ENCODE measurements around the gene RPS27.
"Not testable (repeated sequence)": the region's sequence is repeated elsewhere in the genome, so short reads cannot be mapped to it uniquely, and the experiment has no call there.

Gene RPS27

DNA sequence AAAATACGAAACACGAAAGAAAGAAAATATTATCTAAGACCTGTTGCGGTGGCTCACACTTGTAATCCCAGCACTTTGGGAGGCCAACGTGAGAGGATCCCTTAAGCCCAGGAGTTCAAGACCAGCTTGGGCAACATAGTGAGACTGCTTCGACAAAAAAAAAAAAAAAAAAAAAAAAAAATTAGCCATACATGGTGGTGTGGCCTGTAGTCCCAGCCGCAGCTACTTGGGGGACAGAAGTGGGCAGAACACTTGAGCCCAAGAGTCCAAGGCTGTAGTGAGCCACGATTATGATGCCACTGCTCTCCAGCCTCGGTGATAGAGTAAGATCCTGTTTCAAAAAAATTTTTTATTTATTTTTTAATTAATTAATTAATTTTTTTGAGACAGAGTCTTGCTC is 2.9 kb upstream of the RPS27 start:
- Mint-ChIP-seq H3K9me3 (peaks cover 3% of the 10 kb centered on the region), H3K4me1 (ENCODE audit: low read depth) (peaks cover 41% of the 10 kb centered on the region), H3K27me3 (ENCODE audit: low read depth) (peaks cover 4% of the 10 kb centered on the region), H3K4me3 (no peak overlapping the region), H3K27ac (peak overlapping the region; percentile 80), H3K36me3 (ENCODE audit: low read depth) (peaks cover 20% of the 10 kb centered on the region)

DNA sequence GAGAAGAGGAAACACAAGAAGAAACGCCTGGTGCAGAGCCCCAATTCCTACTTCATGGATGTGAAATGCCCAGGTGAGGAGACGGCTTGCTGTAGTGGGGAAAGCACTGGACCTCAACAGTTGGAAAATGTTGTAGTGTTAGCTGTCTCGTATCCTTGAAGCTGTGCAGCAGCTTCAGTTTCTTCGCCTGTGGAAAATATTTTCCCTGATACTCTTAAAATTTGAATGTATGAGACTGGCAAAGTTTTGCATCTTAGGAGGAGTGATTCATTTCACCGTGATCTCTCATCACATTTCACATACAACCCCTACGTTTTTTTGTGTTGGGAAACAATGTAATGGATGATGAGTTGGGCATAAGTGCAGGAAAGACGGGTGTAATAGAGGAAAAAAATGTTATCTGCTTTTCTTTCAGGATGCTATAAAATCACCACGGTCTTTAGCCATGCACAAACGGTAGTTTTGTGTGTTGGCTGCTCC is 629 bp downstream of the RPS27 start:
- H3K27ac Mint-ChIP-seq, result peak overlapping the region; percentile 97
- H3K9me3 Mint-ChIP-seq, result peaks cover 3% of the 10 kb centered on the region
- H3K4me3 Mint-ChIP-seq, result peak overlapping the region; percentile 91
- no peaks in the 10 kb centered on the region for H3K27me3 Mint-ChIP-seq (ENCODE audit: low read depth)
- H3K36me3 Mint-ChIP-seq (ENCODE audit: low read depth), result peaks cover 35% of the 10 kb centered on the region
- peaks cover 36% of the 10 kb centered on the region for H3K4me1 Mint-ChIP-seq (ENCODE audit: low read depth)

DNA sequence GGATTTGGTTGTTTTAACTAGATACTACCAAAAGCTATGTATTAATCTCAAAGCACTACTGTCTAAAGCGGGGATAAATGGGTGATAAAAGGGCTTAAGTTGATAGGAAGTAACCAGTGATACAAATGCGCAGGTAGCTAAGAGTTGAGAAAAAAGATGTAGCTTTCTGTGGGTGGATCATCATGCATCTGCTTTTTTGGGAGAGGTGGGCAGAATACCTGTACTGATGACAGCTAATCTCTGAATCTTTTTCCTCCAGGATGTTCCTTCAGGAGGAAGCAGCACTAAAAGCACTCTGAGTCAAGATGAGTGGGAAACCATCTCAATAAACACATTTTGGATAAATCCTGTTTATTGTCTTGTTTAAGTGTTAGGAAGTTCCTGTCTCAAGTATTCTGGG is 1.2 kb downstream of the RPS27 start:
- Mint-ChIP-seq H3K27ac (peak overlapping the region; percentile 97), H3K9me3 (peaks cover 3% of the 10 kb centered on the region), H3K4me1 (ENCODE audit: low read depth) (peaks cover 31% of the 10 kb centered on the region), H3K36me3 (ENCODE audit: low read depth) (peaks cover 35% of the 10 kb centered on the region), H3K27me3 (ENCODE audit: low read depth) (no peaks in the 10 kb centered on the region), H3K4me3 (peak overlapping the region; percentile 91)

DNA sequence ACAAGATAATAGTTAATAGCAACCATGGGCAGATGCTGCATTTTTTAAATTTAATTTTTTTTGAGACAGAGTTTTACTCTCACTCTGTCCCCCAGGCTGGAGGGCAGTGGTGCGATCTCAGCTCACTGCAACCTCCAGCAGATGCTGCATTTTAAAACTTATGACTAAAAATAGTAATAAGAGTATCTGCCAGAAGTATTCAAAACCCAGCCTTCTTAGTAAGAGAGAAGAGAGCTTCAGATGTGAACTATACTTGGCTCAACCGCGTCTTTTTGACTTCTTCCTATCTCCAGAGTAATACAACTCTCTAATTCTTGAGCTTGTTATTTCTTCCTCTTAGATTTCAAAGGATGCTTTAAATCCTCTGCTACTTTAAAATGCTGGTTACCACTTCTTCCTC is 4.6 kb downstream of the RPS27 start:
- no peaks in the 10 kb centered on the region for H3K27me3 Mint-ChIP-seq (ENCODE audit: low read depth)
- peaks cover 3% of the 10 kb centered on the region for H3K9me3 Mint-ChIP-seq
- no peak overlapping the region for H3K4me3 Mint-ChIP-seq
- peaks cover 35% of the 10 kb centered on the region for H3K36me3 Mint-ChIP-seq (ENCODE audit: low read depth)
- H3K27ac Mint-ChIP-seq, result no peak overlapping the region
- H3K4me1 Mint-ChIP-seq (ENCODE audit: low read depth), result peaks cover 24% of the 10 kb centered on the region

DNA sequence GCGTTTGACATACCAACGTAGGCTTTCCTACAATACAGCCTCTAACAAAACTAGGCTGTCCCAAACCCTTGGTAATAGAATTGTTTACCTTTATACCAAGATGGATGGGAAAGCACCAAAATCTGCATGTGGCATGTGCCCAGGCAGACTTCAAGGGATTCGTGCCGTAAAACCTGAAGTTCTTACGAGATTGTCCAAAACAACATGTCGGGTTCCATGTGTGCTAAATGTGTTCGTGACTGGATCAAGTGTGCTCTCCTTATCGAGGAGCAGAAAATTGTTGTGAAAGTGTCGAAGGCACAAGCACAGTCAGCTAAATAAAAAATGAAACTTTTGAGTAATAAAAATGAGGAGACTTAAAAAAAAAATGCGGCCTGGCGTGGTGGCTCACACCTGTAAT is 5.1 kb downstream of the RPS27 start:
- Mint-ChIP-seq H3K4me1 (ENCODE audit: low read depth) (peaks cover 21% of the 10 kb centered on the region), H3K27ac (no peak overlapping the region), H3K27me3 (ENCODE audit: low read depth) (no peaks in the 10 kb centered on the region), H3K4me3 (no peak overlapping the region), H3K36me3 (ENCODE audit: low read depth) (peaks cover 32% of the 10 kb centered on the region), H3K9me3 (no peaks in the 10 kb centered on the region)

DNA sequence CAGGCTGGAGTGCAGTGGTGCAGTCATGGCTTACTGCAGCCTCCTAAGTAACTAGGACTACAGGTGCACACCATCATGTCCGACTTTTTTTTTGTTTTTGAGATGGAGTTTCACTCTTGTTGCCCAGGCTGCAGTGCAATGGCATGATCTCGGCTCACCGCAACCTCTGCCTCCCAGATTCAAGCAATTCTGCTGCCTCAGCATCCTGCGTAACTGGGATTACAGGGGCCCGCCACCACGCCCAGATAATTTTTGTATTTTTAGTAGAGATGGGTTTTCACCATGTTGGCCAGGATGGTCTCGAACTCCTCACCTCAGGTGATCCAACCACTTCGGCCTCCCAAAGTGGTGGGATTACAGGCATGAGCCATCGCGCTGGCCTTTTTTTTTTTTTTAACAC is 6.3 kb downstream of the RPS27 start:
- Mint-ChIP-seq H3K4me1 (ENCODE audit: low read depth) (peaks cover 14% of the 10 kb centered on the region), H3K36me3 (ENCODE audit: low read depth) (peaks cover 24% of the 10 kb centered on the region)
- H3K4me3 Mint-ChIP-seq; H3K27ac Mint-ChIP-seq; H3K27me3 Mint-ChIP-seq (ENCODE audit: low read depth); H3K9me3 Mint-ChIP-seq: not testable (repeated sequence)

DNA sequence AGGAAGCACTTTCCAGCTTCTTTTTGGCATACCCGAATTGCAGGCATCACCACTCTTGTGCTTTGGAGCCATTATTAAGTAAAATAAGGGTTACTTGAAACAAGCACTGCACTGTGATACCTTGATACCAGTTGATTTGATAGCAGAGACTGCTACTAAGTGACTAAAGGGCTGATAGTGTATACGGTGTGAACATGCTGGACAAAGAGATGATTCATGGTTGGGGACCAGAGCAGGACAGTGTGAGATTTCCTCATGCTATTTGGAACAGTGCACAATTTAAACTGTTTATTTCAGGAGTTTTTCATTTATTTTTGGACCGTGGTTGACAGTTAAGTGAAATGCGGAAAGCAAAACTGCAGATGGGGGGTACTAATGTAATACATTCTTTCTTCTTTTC is 9.9 kb downstream of the RPS27 start:
- no peak overlapping the region for H3K4me3 Mint-ChIP-seq
- H3K9me3 Mint-ChIP-seq, result no peaks in the 10 kb centered on the region
- H3K4me1 Mint-ChIP-seq (ENCODE audit: low read depth), result peaks cover under 1% of the 10 kb centered on the region
- H3K27ac Mint-ChIP-seq, result no peak overlapping the region
- peaks cover 7% of the 10 kb centered on the region for H3K36me3 Mint-ChIP-seq (ENCODE audit: low read depth)
- no peaks in the 10 kb centered on the region for H3K27me3 Mint-ChIP-seq (ENCODE audit: low read depth)

DNA sequence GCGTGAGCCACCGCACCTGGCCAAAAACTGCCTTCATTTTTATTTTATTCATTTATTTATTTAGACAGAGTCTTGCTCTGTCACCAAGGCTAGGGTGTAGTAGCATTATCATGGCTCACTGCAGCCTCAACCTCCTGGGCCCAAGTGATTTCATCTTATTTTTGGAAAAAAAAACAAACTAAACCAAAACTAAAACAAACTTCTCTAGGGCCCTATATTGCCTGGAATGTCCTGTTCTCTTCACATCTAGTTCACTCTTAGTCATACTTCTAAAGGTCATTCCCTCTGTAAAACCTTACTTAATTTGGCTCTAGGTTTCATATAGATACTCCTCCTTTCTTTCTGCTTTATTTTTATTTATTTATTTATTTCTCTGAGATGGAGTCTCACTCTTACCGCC is 15.6 kb downstream of the RPS27 start:
- Mint-ChIP-seq H3K36me3 (ENCODE audit: low read depth) (peaks cover 3% of the 10 kb centered on the region), H3K4me3 (no peak overlapping the region), H3K9me3 (no peaks in the 10 kb centered on the region), H3K4me1 (ENCODE audit: low read depth) (no peaks in the 10 kb centered on the region), H3K27ac (no peak overlapping the region), H3K27me3 (ENCODE audit: low read depth) (no peaks in the 10 kb centered on the region)

DNA sequence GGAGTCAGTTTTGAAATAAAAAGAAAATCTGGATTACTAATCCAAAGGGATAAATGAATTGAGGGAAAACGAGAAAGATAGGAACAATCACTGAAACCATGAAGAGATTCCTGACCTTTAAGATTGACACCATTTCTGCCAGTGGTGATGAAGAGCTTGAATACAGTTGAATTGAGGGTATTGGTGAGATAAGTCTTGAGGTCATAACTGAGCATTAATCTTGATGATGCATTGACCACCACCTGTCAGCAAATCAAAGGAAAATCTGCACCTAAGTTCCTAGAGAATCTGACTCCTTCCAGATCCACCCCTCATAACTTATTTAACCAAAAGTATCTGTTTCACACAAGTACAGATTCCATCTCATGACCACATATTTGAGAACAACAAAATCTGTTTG is 21.6 kb downstream of the RPS27 start:
- Mint-ChIP-seq H3K9me3 (no peaks in the 10 kb centered on the region), H3K36me3 (ENCODE audit: low read depth) (no peaks in the 10 kb centered on the region), H3K27me3 (ENCODE audit: low read depth) (no peaks in the 10 kb centered on the region), H3K27ac (no peak overlapping the region), H3K4me1 (ENCODE audit: low read depth) (no peaks in the 10 kb centered on the region), H3K4me3 (no peak overlapping the region)

DNA sequence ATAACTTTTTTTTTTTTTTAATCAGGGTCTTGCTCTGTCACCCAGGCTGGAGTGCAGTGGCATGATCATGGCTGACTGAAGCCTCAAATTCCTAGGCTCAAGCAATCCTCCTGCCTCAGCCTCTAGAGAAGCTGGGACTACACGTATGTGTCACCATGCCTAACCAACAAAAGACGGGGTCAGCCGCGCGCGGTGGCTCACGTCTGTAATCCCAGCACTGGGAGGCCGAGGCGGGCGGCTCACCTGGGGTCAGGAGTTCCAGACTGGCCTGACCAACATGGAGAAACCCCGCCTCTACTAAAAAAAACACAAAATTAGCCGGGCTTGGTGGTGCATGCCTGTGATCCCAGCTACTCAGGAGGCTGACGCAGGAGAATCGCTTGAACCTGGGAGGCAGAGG is 22.0 kb downstream of the RPS27 start:
- H3K27ac Mint-ChIP-seq; H3K4me1 Mint-ChIP-seq (ENCODE audit: low read depth); H3K9me3 Mint-ChIP-seq; H3K27me3 Mint-ChIP-seq (ENCODE audit: low read depth); H3K4me3 Mint-ChIP-seq; H3K36me3 Mint-ChIP-seq (ENCODE audit: low read depth): not testable (repeated sequence)

DNA sequence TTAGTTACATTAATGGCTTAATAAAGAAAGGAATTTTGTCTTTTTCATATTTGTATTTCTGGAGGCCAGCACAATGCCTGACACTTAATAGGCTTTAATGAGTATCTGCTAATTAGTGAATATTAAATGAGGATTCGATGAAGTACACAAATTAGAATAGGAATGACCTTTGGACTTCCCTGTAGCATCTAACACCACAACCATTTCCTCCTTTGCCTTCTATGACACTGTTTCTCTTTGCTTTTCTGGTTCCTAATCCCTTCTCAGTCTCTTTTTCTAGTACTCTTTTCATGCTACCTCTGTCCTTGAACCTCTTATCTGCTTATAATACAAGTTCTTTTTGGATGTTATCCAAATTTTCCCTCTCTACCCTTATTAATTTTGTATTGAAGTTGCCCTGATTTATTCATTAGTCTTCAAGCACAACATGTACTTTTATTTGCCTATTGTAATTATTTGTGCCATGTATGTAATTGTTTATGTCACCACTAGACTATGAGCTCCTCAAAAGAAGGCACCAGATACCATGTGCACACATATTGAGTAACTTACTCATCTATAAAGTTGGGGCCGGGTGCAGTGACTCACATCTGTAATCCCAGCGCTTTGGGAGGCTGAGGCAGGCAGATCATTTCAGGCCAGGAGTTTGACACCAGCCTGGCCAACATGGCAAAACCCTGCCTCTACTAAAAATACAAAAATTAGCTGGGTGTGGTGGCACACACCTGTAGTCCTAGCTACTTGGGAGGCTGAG is 23.8 kb downstream of the RPS27 start:
- Mint-ChIP-seq H3K27ac (no peak overlapping the region), H3K9me3 (no peaks in the 10 kb centered on the region), H3K27me3 (ENCODE audit: low read depth) (no peaks in the 10 kb centered on the region), H3K4me3 (no peak overlapping the region), H3K4me1 (ENCODE audit: low read depth) (no peaks in the 10 kb centered on the region), H3K36me3 (ENCODE audit: low read depth) (no peaks in the 10 kb centered on the region)

DNA sequence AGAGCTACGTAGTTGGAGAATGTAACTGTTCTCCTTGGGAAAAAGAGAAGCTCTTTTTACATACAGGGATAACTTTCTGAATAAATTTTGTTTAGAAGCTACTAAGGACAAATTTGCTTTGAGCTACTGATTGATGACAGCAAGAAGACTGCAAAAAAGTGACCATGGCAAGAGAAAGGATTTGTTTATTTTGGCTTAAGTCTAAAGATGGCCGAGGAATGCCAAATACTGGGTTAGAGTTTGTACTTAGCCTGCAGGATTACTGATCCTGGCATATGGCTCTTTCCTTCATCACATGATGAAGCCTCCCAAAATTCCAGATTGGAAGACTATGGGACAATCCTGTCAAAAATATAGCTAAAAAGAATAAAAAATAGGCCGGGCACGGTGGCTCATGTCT is 28.7 kb downstream of the RPS27 start:
- no peaks in the 10 kb centered on the region for H3K9me3 Mint-ChIP-seq
- H3K27ac Mint-ChIP-seq, result no peak overlapping the region
- no peaks in the 10 kb centered on the region for H3K27me3 Mint-ChIP-seq (ENCODE audit: low read depth)
- H3K36me3 Mint-ChIP-seq (ENCODE audit: low read depth), result no peaks in the 10 kb centered on the region
- H3K4me3 Mint-ChIP-seq, result no peak overlapping the region
- no peaks in the 10 kb centered on the region for H3K4me1 Mint-ChIP-seq (ENCODE audit: low read depth)

DNA sequence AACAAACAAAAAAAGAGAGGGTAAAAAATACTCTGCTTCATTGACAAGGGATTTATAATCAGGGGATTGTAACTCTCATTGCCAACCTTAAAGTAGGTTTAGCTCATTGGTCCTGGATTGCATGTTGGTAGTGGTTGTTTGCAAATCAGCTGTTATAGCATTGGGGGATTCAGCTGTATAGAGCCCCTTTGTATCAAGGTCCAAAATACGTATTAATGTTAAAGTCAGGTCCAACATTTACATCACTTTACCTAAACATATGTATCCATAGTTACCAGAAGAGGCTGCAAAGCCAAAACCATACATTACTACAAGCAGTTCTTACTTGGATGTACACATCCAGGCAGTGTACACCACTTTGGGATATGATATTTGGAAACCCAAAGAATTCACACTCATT is 29.4 kb downstream of the RPS27 start:
- Mint-ChIP-seq H3K9me3 (no peaks in the 10 kb centered on the region), H3K27me3 (ENCODE audit: low read depth) (no peaks in the 10 kb centered on the region), H3K4me3 (no peak overlapping the region), H3K4me1 (ENCODE audit: low read depth) (no peaks in the 10 kb centered on the region), H3K36me3 (ENCODE audit: low read depth) (no peaks in the 10 kb centered on the region), H3K27ac (no peak overlapping the region)

DNA sequence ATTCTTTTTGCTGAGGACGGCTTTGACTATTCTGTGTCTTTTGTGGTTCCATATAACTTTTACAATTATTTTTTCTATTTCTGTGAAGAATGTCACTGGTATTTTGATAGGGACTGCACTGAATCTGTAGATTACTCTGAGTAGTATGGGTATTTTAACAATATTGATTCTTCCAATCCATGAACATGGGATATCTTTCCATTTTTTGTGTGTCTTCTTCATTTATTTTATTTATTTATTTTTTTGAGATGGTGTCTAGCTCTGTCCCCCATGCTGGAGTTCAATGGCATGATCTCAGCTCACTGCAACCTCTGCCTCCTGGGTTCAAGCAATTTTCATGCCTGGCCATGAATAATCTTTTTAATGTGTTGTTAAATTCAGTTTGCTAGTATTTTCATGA is 43.1 kb downstream of the RPS27 start:
- not testable (repeated sequence) for H3K4me3 Mint-ChIP-seq; H3K9me3 Mint-ChIP-seq; H3K27ac Mint-ChIP-seq; H3K4me1 Mint-ChIP-seq (ENCODE audit: low read depth); H3K36me3 Mint-ChIP-seq (ENCODE audit: low read depth); H3K27me3 Mint-ChIP-seq (ENCODE audit: low read depth)
